C4-2B (cell line): Measurements from ENCODE around the gene SPATA13.

Source experiments
- H3K27ac ChIP-seq: fragments of 450-650 bp; 2 replicates; pipeline ENCODE4 v1.5.1; 2017
- CTCF ChIP-seq: fragments of 450-650 bp; conservative IDR thresholded peaks from 2 replicates; pipeline ENCODE4 v1.5.1; 2017; ENCODE audit warnings: mild to moderate bottlenecking
- ZFX ChIP-seq: fragments of 450-650 bp; IDR thresholded peaks from 2 replicates; pipeline ENCODE4 v1.6.1; 2017

The SPATA13 gene

DNA sequence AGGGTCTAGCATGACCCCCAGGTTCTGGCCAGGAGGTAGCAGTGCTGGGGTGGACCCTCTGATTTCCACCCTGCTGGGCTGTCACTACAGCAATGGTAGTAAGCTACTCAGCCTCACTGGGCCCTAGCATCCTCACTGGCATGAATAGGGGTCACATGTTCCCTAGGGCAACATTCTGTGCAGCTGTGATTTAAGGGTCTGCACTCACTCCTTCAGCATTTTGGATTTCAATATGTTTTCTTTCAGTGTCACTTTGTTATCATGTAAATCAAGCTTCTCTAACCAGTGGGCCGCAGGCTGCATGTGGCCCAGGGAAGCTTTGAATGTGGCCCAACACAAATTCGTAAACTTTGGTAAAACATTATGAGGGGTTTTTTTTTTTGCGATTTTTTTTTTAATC, 57.8 kb downstream of the SPATA13 start:
- TF ChIP-seq CTCF = no peak
- TF ChIP-seq ZFX = no peak

GRCh38 chr13:24218977-24219376, 58.5 kb downstream of the SPATA13 start:
- H3K27ac ChIP-seq = no peak overlapping the region
- TF ChIP-seq CTCF (no peak), ZFX (no peak)

More for the DNA sequence above, 57.8 kb downstream of the SPATA13 start:
- peak overlapping the region; percentile 22 for H3K27ac ChIP-seq

DNA sequence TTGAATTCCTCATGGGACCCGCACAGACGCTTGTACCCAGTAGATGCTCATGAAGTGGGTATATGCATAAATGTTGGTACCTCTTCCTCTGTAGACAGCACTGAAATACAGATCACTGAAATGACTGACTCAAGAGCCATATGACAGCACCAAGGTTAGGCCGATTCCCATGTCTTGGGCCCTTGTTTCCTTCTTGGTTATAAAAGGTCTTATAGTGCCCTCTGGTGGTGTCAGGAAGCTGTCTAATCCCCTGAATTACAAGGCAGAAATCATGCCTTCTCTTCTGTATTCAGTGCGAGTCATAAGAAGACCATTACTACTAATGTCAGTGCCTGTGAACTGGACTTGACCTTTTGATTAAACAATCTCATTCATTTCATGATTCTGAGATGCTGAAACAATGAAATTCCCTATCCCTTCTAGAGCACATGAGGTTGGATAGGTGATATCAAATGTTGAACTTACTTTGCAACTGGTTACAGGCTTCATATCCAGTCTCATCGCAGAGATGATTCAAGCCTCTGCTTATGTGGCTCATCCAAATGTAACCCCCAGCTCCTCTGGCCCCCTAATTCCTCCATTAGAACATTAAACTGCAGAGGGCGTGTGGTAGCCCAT, 59.7 kb downstream of the SPATA13 start:
- no peak for TF ChIP-seq ZFX
- TF ChIP-seq CTCF = peak; percentile 95
- H3K27ac ChIP-seq = peak overlapping the region; percentile 61; the same call in 1 of the 2 replicates

GRCh38 chr13:24221007-24221406, 60.5 kb downstream of the SPATA13 start:
- peak overlapping the region; percentile 61 for H3K27ac ChIP-seq
- no peak for TF ChIP-seq CTCF
- TF ChIP-seq ZFX = no peak

GRCh38 chr13:24222756-24223155, 62.2 kb downstream of the SPATA13 start:
- TF ChIP-seq ZFX = no peak
- no peak for TF ChIP-seq CTCF
- no peak overlapping the region; the same call in 1 of the 2 replicates for H3K27ac ChIP-seq

GRCh38 chr13:24223341-24224231, 63.1 kb downstream of the SPATA13 start:
- no peak overlapping the region; the same call in 1 of the 2 replicates for H3K27ac ChIP-seq
- TF ChIP-seq ZFX = no peak
- TF ChIP-seq CTCF = no peak

DNA sequence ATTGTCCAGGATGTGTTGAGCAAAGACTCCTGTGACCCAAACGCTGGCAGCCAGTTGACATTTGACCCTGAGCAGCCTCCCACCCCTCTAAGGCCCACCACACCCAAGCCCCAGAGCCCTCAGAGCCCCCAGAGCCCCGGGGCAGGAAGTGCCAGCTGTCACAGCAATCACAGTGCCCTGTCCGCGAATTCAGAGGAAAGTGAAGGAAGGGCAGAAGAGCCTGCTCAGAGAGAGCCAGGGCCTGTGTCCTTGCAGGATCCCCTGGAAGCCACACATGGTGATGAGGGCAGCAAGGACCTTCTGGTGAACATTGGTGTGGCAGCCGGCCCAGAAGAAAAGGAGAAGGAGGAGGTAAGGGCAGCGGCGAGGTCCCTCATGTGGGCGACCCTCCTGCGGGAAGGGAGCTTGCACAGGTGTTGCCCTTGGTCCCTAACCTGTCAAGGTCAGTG, 63.7 kb downstream of the SPATA13 start:
- no peak for TF ChIP-seq ZFX
- TF ChIP-seq CTCF = no peak
- no peak overlapping the region for H3K27ac ChIP-seq
